ENCODE results near the gene IL4R.
"Not testable (repeated sequence)": the region's sequence is repeated elsewhere in the genome, so short reads cannot be mapped to it uniquely, and the experiment has no call there.

The IL4R gene

DNA sequence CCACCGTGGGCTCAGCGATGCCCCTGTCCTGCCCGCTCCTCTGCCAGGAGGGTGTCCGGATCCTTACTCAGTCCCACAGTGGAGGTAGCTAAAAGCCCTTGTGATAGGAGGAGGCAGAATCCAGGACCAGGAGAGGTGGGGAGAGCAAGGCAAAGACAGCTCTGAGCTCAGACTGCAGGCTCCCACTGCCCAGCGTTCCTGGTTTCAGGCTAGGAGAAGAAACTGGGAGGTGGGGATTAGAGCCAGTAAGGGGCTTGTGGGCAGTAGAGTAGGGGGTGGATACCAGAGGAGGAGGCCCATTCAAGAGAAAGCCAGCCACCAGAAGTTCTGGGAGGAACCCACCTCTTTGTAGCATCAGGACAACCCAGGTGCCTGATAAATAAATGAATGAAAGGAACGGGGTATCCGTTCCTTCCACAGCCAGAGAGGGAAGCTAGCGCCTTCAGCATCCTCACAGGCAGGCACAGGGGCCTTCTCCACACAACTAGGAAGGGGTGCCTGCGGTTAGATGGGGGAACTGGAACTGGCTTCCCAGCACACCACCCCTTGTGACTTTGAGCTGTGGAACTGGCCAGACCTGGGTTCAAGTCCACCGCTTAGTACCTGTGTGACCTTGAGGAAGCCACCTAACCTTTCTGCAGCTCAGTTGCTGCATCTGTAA, 90.5 kb downstream of the IL4R start:
- no peak for DNase-seq (ENCODE audit: low read depth, low spot score)

DNA sequence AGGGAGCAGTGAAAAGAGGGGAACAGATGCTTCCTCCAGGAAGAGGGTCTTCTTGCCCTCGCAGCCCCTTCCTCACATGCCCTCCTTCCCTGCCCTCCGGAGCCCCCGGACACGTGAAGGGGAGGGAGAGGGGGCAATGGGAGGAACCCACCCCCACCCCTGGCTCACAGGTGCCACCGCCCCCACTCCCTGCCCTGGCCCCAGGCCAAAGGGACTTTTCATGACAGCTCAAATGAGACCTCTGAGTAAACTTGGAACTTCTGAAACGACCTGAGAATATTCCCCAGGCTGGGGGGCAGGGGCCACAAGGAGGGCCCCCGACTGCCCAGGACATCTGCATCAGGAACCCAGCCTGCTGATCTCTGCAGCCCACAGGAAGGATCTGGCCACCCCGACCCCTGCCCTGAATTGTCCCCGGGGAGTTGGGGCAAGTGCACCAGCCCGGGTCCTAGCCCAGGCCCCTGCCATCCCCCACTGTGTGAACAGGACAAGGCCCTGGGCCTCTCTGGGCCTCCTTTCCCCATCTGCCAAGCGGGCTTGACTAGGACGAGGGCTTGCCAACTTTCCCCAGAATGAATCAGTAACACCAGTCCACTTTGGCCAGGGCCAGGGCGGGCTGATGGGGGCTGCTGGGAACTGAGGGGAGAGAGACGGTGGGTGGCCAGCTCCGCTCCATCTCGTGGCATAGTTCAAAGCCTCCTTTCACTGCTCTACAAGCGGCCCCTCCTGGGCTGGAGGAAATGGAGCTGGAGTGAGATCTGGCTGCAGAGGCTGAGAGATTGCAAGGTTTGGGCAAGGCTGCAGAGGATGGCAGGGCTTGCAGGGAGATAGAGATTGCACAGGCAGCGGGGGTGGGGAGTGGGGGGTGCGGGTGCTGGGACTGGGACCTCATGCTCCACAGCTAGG, 92.0 kb downstream of the IL4R start:
- no peak for DNase-seq (ENCODE audit: low read depth, low spot score)

DNA sequence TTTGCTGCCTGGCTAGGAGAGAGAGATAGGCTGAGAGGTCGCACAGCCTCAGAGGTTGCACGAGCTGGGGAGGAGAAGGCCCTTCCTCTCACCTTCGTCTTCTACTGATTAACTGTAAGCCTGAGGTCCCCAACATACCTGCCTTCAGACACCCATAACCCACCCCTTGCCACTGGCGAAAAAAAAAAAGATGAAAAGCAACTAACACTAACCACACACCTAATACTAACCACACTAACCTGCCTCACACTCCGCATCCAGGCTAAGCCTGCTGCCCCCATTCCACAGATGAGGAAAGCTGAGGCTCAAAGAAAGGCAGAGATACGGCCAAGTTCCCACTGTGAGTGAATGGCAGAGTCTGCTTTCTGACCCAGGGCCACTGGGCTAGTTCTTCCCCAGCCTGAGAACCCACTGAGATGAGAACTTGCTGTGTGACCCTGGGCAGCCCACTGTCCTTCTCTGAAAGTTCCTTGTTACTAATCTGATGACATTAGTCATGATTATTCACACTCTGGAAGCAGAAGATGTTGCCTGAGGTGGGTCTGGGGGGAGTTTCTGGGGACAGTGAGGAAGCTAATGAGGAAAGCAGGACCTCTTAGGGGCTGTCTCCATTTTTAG, 92.8 kb downstream of the IL4R start:
- no peak for DNase-seq (ENCODE audit: low read depth, low spot score)

DNA sequence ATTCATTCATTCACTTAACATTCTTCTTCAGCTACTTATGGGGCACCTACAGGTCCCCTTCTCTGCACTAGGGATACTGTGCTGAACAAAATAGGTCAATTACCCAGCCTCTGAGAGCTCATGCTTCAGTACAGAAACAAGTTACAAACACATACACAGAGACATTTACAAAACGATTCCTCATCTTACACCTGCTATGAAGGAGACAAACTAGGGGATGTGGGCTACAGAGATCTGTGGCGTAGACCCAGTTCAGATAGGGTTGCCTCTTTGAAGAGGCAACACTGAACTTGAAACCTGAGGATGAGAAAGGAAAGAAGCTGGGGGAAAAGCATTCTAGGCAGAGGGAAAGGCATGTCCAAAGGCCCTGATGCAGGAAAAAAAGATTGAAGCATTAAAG, 93.4 kb downstream of the IL4R start:
- DNase-seq (ENCODE audit: low read depth, low spot score) = no peak

DNA sequence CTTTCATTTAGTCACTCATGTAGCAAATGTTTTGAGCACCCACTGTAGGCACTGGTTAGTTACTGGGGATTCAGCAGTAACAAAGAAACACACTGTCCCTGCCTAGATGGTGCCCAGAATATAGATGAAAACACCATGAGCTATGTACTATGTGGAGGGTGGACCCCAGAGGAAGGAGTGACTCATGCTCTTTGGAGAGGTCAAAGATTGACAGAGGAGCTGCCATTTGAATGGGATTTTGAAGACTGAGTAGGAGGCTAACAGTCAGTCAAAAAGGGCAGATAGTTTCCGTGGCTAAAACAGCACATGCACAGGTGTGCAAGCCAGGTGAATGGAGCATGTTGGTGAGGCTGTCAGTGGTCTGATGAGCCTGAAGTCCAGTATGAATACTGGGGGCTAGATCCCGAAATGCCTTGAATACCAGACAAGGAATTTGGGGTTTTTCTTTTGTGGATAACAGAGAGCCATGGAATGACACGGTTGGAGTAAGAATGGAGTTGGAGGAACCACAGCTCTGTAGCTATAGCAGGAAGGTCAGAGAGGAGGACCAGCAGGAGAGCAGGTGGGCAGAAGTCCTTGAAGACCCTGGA, 94.3 kb downstream of the IL4R start:
- no peak for DNase-seq (ENCODE audit: low read depth, low spot score)

DNA sequence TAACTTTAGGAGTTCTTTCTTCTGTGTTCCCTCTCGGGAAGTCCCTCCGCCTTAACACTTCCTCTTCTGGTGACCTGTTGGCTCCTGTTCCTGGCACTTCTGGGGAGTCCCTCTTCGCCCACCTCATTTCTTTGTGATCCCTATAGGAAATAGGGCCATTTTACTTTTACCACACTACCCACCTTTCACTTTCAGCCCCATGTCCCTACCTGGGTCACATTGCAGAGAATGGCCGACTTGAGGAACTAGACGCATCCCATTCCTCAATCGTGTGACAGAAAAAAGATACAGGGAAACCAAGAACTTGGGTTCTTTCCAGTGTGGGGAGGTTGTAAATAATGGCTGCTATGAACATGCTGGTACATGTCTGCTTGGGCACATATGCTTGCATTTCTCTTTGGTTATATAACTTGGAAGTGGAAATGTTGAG, 94.8 kb downstream of the IL4R start:
- no peak for DNase-seq (ENCODE audit: low read depth, low spot score)

DNA sequence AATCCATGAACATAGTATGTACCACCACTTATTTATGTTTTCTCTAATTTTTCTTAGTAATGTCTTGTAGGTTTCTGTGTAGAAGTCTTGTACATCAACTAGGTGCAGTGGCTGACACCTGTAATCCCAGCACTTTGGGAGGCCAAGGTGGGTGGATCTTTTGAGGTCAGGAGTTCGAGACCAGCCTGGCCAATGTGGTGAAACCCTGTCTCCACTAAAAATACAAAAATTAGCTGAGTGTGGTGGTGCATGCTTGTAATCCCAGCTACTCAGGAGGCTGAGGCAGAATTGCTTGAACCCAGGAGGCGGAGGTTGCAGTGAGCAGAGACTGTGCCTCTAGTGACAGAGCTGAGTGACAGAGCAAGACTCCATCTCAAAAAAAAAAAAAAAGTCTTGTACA, 96.2 kb downstream of the IL4R start:
- DNase-seq (ENCODE audit: low read depth, low spot score) = not testable (repeated sequence)

DNA sequence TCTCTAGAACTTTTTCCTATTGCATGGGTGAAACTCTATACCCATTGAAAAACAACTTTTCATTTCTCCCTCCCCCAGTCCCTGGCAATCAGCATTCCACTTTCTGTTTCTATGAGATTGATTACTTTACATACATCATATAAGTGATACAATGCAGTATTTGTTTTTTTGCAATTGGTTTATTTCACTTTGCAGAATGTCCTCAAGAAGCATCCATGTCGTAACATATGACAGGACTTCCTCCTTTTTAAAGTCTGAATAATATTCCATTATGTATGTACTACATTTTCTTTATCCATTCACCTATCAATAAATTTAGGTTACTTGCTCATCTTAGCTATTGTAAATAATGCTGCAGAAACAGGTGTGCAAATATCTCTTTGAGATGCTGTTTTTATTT, 97.0 kb downstream of the IL4R start:
- DNase-seq (ENCODE audit: low read depth, low spot score) = no peak

DNA sequence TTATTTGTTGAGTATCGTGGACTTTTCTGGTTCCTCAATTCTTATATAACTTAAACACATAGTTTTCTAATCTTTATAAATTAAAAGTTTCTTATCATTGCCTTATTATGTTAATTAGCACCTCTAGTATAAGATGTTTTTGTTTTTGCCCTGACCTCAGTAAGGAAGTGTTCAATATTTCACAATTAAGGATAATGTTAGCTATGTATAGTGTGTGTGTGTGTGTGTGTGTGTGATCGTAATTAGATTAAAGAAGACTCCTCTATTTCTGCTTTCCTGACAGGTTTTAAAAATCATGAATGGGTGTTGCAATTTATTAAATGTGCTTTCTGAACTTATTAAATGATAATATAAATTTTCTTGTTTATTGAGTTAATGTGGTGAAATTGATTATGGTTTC, 100.2 kb downstream of the IL4R start:
- no peak for DNase-seq (ENCODE audit: low read depth, low spot score)

Measured in smooth muscle cell of the brain vasculature (primary cell).